Neural crest cell (in vitro differentiated cells): ENCODE data around the gene HEXB. TPM values are rescaled to one million over a fixed set of nuclear protein-coding genes. Genes with fewer than 3 reads are reported as not detected.

Experiments used
- DNase-seq: peaks from one replicate; pipeline ENCODE4 v3.0.0; 2021; ENCODE audit warnings: low read depth, mixed read lengths, low spot score
- H3K27ac Mint-ChIP-seq: one replicate; pipeline ENCODE4 v1.8.0; 2021; ENCODE audit warnings: mild to moderate bottlenecking, mixed read lengths; ENCODE audit not compliant: unreplicated experiment
- H3K27me3 Mint-ChIP-seq: 2 replicates; pipeline ENCODE4 v1.8.0; 2021; ENCODE audit warnings: low read depth, mild to moderate bottlenecking, mixed read lengths
- H3K36me3 Mint-ChIP-seq: 2 replicates; pipeline ENCODE4 v1.8.0; 2021; ENCODE audit warnings: low read depth, mild to moderate bottlenecking, mixed read lengths
- H3K4me1 Mint-ChIP-seq: 2 replicates; pipeline ENCODE4 v1.8.0; 2021; ENCODE audit warnings: mixed read lengths
- H3K4me3 Mint-ChIP-seq: one replicate; pipeline ENCODE4 v1.8.0; 2021; ENCODE audit warnings: mild to moderate bottlenecking, mixed read lengths
- H3K9me3 Mint-ChIP-seq: 2 replicates; pipeline ENCODE4 v1.8.0; 2021; ENCODE audit warnings: mixed read lengths
- CTCF ChIP-seq: fragments of 200-600 bp; sonication (generic); conservative IDR thresholded peaks from 2 replicates; pipeline ENCODE4 v1.5.0; 2021; ENCODE audit warnings: antibody characterized with exemption, mild to moderate bottlenecking
- long read RNA-seq: library from polyadenylated mRNA; unstranded; transcript quantifications from one replicate; pipeline ENCODE4 v2.0.0, GENCODE V29; 2020
- total RNA-seq: library from RNA; stranded (reverse); gene quantifications from 2 replicates; pipeline ENCODE4 v1.2.1, GENCODE V29; 2021

Gene HEXB
- total RNA-seq: 50.8 and 54.3 TPM in 2 replicates
- long read RNA-seq, transcript HEXB-201 (14 exons, 1,901 nt): major isoform, 74 of 82 reads
- long read RNA-seq, partial matches to known transcripts: 5 of 82 reads
- long read RNA-seq, other reads (novel, unspliced or antisense): 3 of 82 reads

GRCh38 chr5:74684900-74685851 is at the start of gene HEXB:
TSS of gene HEXB (plus strand) at chr5:74685233. CDS start at chr5:74685261, 28 bp downstream.
- H3K4me1 Mint-ChIP-seq: peaks cover 25% of the 10 kb centered on the region
- H3K27me3 Mint-ChIP-seq: no peaks in the 10 kb centered on the region
- peak within 1 kb of the TSS; percentile 86 for H3K4me3 Mint-ChIP-seq
- peak; percentile 71 for DNase-seq
- no peak for TF ChIP-seq CTCF
- no peaks in the 10 kb centered on the region for H3K9me3 Mint-ChIP-seq
- peak within 1 kb of the TSS; percentile 44 for H3K27ac Mint-ChIP-seq
- H3K36me3 Mint-ChIP-seq: no peaks in the 10 kb centered on the region

- no peaks in the 10 kb centered on the region for H3K27me3 Mint-ChIP-seq
- H3K4me3 Mint-ChIP-seq: peak overlapping the region; percentile 87
- H3K4me1 Mint-ChIP-seq: peaks cover 74% of the 10 kb centered on the region
- no peak for TF ChIP-seq CTCF
- H3K36me3 Mint-ChIP-seq: peaks cover 38% of the 10 kb centered on the region
- no peak overlapping the region for H3K27ac Mint-ChIP-seq
- no peaks in the 10 kb centered on the region for H3K9me3 Mint-ChIP-seq
- no peak for DNase-seq
These were observed 48.9 kb upstream of the HEXB start for GRCh38 chr5:74636149-74636548.

- Mint-ChIP-seq H3K36me3 (peaks cover 36% of the 10 kb centered on the region), H3K4me3 (peak overlapping the region; percentile 87), H3K9me3 (no peaks in the 10 kb centered on the region), H3K27ac (no peak overlapping the region), H3K4me1 (peaks cover 74% of the 10 kb centered on the region), H3K27me3 (no peaks in the 10 kb centered on the region)
- TF ChIP-seq CTCF: no peak
- no peak for DNase-seq
These were observed 48.5 kb upstream of the HEXB start for GRCh38 chr5:74636552-74636951.

GRCh38 chr5:74638544-74638969 is 46.5 kb upstream of the HEXB start:
- DNase-seq: no peak
- Mint-ChIP-seq H3K27ac (no peak overlapping the region), H3K4me3 (peak overlapping the region; percentile 87), H3K27me3 (no peaks in the 10 kb centered on the region), H3K4me1 (peaks cover 74% of the 10 kb centered on the region), H3K9me3 (no peaks in the 10 kb centered on the region), H3K36me3 (peaks cover 29% of the 10 kb centered on the region)
- TF ChIP-seq CTCF: no peak

GRCh38 chr5:74638970-74639806 is 45.8 kb upstream of the HEXB start:
- Mint-ChIP-seq H3K27ac (peak overlapping the region; percentile 94), H3K36me3 (peaks cover 25% of the 10 kb centered on the region), H3K27me3 (no peaks in the 10 kb centered on the region), H3K4me1 (peaks cover 75% of the 10 kb centered on the region), H3K4me3 (peak overlapping the region; percentile 87), H3K9me3 (no peaks in the 10 kb centered on the region)
- no peak for TF ChIP-seq CTCF
- no peak for DNase-seq
